H9 (cell line): Measurements from ENCODE around the gene DDOST. TPM values are rescaled to one million over a fixed set of nuclear protein-coding genes. Genes with fewer than 3 reads are reported as not detected.

Experiments
- DNase-seq: peaks from one replicate; pipeline ENCODE4 v3.0.0-alpha.2; 2017
- H2AFZ ChIP-seq: one replicate; pipeline ENCODE4 v1.6.1; 2013; ENCODE audit warnings: mild to moderate bottlenecking, low read length, control low read depth, moderate library complexity
- H2AK5ac ChIP-seq: 2 replicates; pipeline ENCODE4 v1.6.1; 2013; ENCODE audit warnings: low read length, control low read depth, mixed read lengths; ENCODE audit not compliant: insufficient read length
- H2BK120ac ChIP-seq: one replicate; pipeline ENCODE4 v1.6.1; 2013; ENCODE audit warnings: low read depth, mild to moderate bottlenecking, low read length, control low read depth, inconsistent platforms; ENCODE audit not compliant: poor library complexity, severe bottlenecking
- H2BK12ac ChIP-seq: 2 replicates; pipeline ENCODE4 v1.6.1; 2013; ENCODE audit warnings: low read length, control low read depth, mixed read lengths, low read depth; ENCODE audit not compliant: insufficient read length
- H2BK15ac ChIP-seq: 2 replicates; pipeline ENCODE4 v1.6.1; 2013; ENCODE audit warnings: low read depth, low read length, control low read depth
- H2BK20ac ChIP-seq: one replicate; pipeline ENCODE4 v1.6.1; 2013; ENCODE audit warnings: low read depth, mild to moderate bottlenecking, low read length, control low read depth, inconsistent platforms; ENCODE audit not compliant: poor library complexity, severe bottlenecking
- H2BK5ac ChIP-seq: 2 replicates; pipeline ENCODE4 v1.6.1; 2013; ENCODE audit warnings: low read length, control low read depth, mixed read lengths; ENCODE audit not compliant: insufficient read length
- H3K14ac ChIP-seq: 2 replicates; pipeline ENCODE4 v1.6.1; 2013; ENCODE audit warnings: low read length, control low read depth; ENCODE audit not compliant: insufficient read depth
- H3K18ac ChIP-seq: 2 replicates; pipeline ENCODE4 v1.6.1; 2013; ENCODE audit warnings: low read depth, mild to moderate bottlenecking, mixed read lengths, low read length, control low read depth; ENCODE audit not compliant: insufficient read length
- H3K23ac ChIP-seq: 2 replicates; pipeline ENCODE4 v1.6.1; 2013; ENCODE audit warnings: low read length, control low read depth, mixed read lengths, low read depth; ENCODE audit not compliant: insufficient read length
- H3K23me2 ChIP-seq: 2 replicates; pipeline ENCODE4 v1.6.1; 2013; ENCODE audit warnings: low read depth, mild to moderate bottlenecking, mixed read lengths, low read length, control low read depth; ENCODE audit not compliant: insufficient read length, poor library complexity, severe bottlenecking
- H3K27ac ChIP-seq: 2 replicates; pipeline ENCODE4 v1.5.1; 2013; ENCODE audit warnings: low read length, control low read depth, mixed read lengths, low read depth; ENCODE audit not compliant: insufficient read length
- H3K27me3 ChIP-seq: 2 replicates; pipeline ENCODE4 v1.6.1; 2013; ENCODE audit warnings: low read length, control low read depth, inconsistent platforms; ENCODE audit not compliant: insufficient read depth
- H3K4ac ChIP-seq: 2 replicates; pipeline ENCODE4 v1.6.1; 2013; ENCODE audit warnings: low read depth, mild to moderate bottlenecking, control low read depth, inconsistent platforms, low read length, moderate library complexity
- H3K4me1 ChIP-seq: 2 replicates; pipeline ENCODE4 v1.6.1; 2013; ENCODE audit warnings: low read length, control low read depth, inconsistent platforms; ENCODE audit not compliant: insufficient read depth
- H3K4me2 ChIP-seq: 2 replicates; pipeline ENCODE4 v1.6.1; 2013; ENCODE audit warnings: low read length, control low read depth, mixed read lengths; ENCODE audit not compliant: insufficient read length, insufficient read depth
- H3K56ac ChIP-seq: 2 replicates; pipeline ENCODE4 v1.6.1; 2013; ENCODE audit warnings: low read depth, mild to moderate bottlenecking, mixed read lengths, low read length, control low read depth; ENCODE audit not compliant: insufficient read length
- H3K79me1 ChIP-seq: 2 replicates; pipeline ENCODE4 v1.6.1; 2013; ENCODE audit warnings: low read depth, mild to moderate bottlenecking, moderate library complexity, low read length, control low read depth, inconsistent platforms; ENCODE audit not compliant: insufficient read depth, poor library complexity, severe bottlenecking
- H3K79me2 ChIP-seq: 2 replicates; pipeline ENCODE4 v1.6.1; 2013; ENCODE audit warnings: low read length, control low read depth, inconsistent platforms; ENCODE audit not compliant: insufficient read depth
- H3K9ac ChIP-seq: 2 replicates; pipeline ENCODE4 v1.6.1; 2013; ENCODE audit warnings: low read length, control low read depth, mixed read lengths; ENCODE audit not compliant: insufficient read length; ENCODE audit errors: extremely low read depth
- H3K9me3 ChIP-seq: one replicate; pipeline ENCODE4 v1.6.1; 2013; ENCODE audit warnings: low read depth, low read length, inconsistent platforms; ENCODE audit not compliant: control insufficient read depth
- H3T11ph ChIP-seq: one replicate; pipeline ENCODE4 v1.6.1; 2013; ENCODE audit warnings: mild to moderate bottlenecking, low read length, control low read depth, inconsistent platforms
- H4K20me1 ChIP-seq: one replicate; pipeline ENCODE4 v1.6.1; 2013; ENCODE audit not compliant: control insufficient read depth, insufficient read length, insufficient read depth
- H4K5ac ChIP-seq: 2 replicates; pipeline ENCODE4 v1.6.1; 2013; ENCODE audit warnings: low read depth, mild to moderate bottlenecking, mixed read lengths, low read length, control low read depth; ENCODE audit not compliant: insufficient read length
- H4K8ac ChIP-seq: replicated peaks from 2 replicates; pipeline ENCODE4 v1.6.1; 2013; ENCODE audit warnings: low read length, control low read depth, mixed read lengths, low read depth; ENCODE audit not compliant: insufficient read length
- H4K91ac ChIP-seq: 2 replicates; pipeline ENCODE4 v1.6.1; 2013; ENCODE audit warnings: low read depth, mild to moderate bottlenecking, moderate library complexity, mixed read lengths, low read length, control low read depth; ENCODE audit not compliant: insufficient read length
- H3K27ac Mint-ChIP-seq, 3 experiments: 2 replicates in 2 of 3; 3 replicates in 1 of 3; pipeline ENCODE4 v1.8.0; 2020 to 2021; ENCODE audit warnings: mixed read lengths in 3 of 3, mild to moderate bottlenecking in 1 of 3, moderate library complexity in 1 of 3
- H3K27me3 Mint-ChIP-seq: 2 replicates; pipeline ENCODE4 v1.8.0; 2021; ENCODE audit warnings: low read depth, mild to moderate bottlenecking, moderate library complexity, mixed read lengths
- H3K36me3 Mint-ChIP-seq, 3 experiments: 2 replicates in 2 of 3; 3 replicates in 1 of 3; pipeline ENCODE4 v1.8.0; 2020 to 2021; ENCODE audit warnings: low read depth in 3 of 3, mixed read lengths in 3 of 3; ENCODE audit not compliant: insufficient read depth in 1 of 3
- H3K4me1 Mint-ChIP-seq, 2 experiments: 2 replicates each; pipeline ENCODE4 v1.8.0; 2020; ENCODE audit warnings: mixed read lengths in 2 of 2
- H3K4me3 Mint-ChIP-seq, 2 experiments: 2 replicates in 1 of 2; 3 replicates in 1 of 2; pipeline ENCODE4 v1.8.0; 2020 to 2021; ENCODE audit warnings: mild to moderate bottlenecking in 2 of 2, mixed read lengths in 2 of 2, moderate library complexity in 1 of 2
- H3K9me3 Mint-ChIP-seq, 2 experiments: 2 replicates in 1 of 2; 3 replicates in 1 of 2; pipeline ENCODE4 v1.8.0; 2020; ENCODE audit warnings: mild to moderate bottlenecking in 2 of 2, mixed read lengths in 2 of 2, moderate library complexity in 1 of 2
- CTCF ChIP-seq: fragments of 200-600 bp; sonication (generic); conservative IDR thresholded peaks from 3 replicates; pipeline ENCODE4 v1.8.0; 2021; ENCODE audit warnings: antibody characterized with exemption, mild to moderate bottlenecking
- WGBS: extraction: QIAGEN DNeasy Blood & Tissue Kit; methylation state at CpG from one replicate; pipeline ENCODE4 v1.1.7; 2013; ENCODE audit warnings: missing lambda C conversion rate, low lambda C conversion rate, mixed read lengths; ENCODE audit not compliant: insufficient read length; ENCODE audit errors: extremely low coverage; 5-methylcytosine and 5-hydroxymethylcytosine counted together
- total RNA-seq: library from RNA; stranded (reverse); gene quantifications from 2 replicates; pipeline ENCODE4 v1.2.1, GENCODE V29; 2021

The DDOST gene
- total RNA-seq, 1 experiment from 2014 or later = 255 TPM

- H3K27ac ChIP-seq = no peak overlapping the region
- H3K4me1 Mint-ChIP-seq = peaks cover 35 to 43% of the 10 kb centered on the region in 2 experiments
- H3K14ac ChIP-seq = no peak overlapping the region
- H2BK12ac ChIP-seq = no peak overlapping the region
- no peak overlapping the region for H2BK15ac ChIP-seq
- whole genome bisulfite sequencing = no CpG with 5 or more reads among the region's 5 CpGs
- H2BK5ac ChIP-seq = no peak overlapping the region
- H3K56ac ChIP-seq = no peak overlapping the region
- H3T11ph ChIP-seq = no peak overlapping the region
- no peak overlapping the region for H4K5ac ChIP-seq
- no peaks in the 10 kb centered on the region for H3K36me3 Mint-ChIP-seq
- no peak overlapping the region for H3K9ac ChIP-seq
- H2AFZ ChIP-seq = no peak overlapping the region
- H3K27me3 Mint-ChIP-seq = peaks cover 2% of the 10 kb centered on the region; the same call in 1 of the 2 replicates
- no peak overlapping the region for H4K8ac ChIP-seq
- no peak overlapping the region for H3K18ac ChIP-seq
- H3K23ac ChIP-seq = no peak overlapping the region
- no peak for DNase-seq
- H4K20me1 ChIP-seq = no peaks in the 10 kb centered on the region
- no peak overlapping the region for H2BK20ac ChIP-seq
- H3K79me2 ChIP-seq = no peaks in the 10 kb centered on the region
- H3K4ac ChIP-seq = no peak overlapping the region
- H3K79me1 ChIP-seq = no peaks in the 10 kb centered on the region
- H3K4me1 ChIP-seq = peaks cover 5% of the 10 kb centered on the region; the same call in 1 of the 2 replicates
- no peak overlapping the region for H4K91ac ChIP-seq
- H2BK120ac ChIP-seq = no peak overlapping the region
- H3K9me3 Mint-ChIP-seq = no peaks in the 10 kb centered on the region
- no peaks in the 10 kb centered on the region for H3K9me3 ChIP-seq
- no peak overlapping the region for H3K27ac Mint-ChIP-seq
- no peak for TF ChIP-seq CTCF
- H3K23me2 ChIP-seq = no peaks in the 10 kb centered on the region
- H2AK5ac ChIP-seq = no peak overlapping the region
- H3K4me2 ChIP-seq = no peak overlapping the region
- H3K4me3 Mint-ChIP-seq = no peak overlapping the region
- H3K27me3 ChIP-seq = no peaks in the 10 kb centered on the region
These were observed 49.5 kb downstream of the DDOST start for GRCh38 chr1:20611652-20612051.
